ENCODE results near the gene ARHGAP10. TPM values are rescaled to one million over a fixed set of nuclear protein-coding genes. Genes with fewer than 3 reads are reported as not detected.

ARHGAP10 gene
- total RNA-seq, 4 donors from 2014 or later: 7.0 to 52.8 (median 19.9) TPM

- Histone ChIP-seq H3K9me3 (no peaks in the 10 kb centered on the region), H3K27ac (no peak overlapping the region), H3K27me3 (no peaks in the 10 kb centered on the region), H3K4me3 (no peak overlapping the region), H3K36me3 (no peaks in the 10 kb centered on the region), H3K4me1 (peaks cover 0 to 8% (median 0%) of the 10 kb centered on the region in 4 donors)
- TF ChIP-seq POLR2A (IDR thresholded peaks at IDR 0.05) (no peak), CTCF (IDR thresholded peaks at IDR 0.05) (no peak)
- DNase-seq: no peak
These were observed 112.9 kb downstream of the ARHGAP10 start for GRCh38 chr4:147844781-147845180.

GRCh38 chr4:147846318-147847155, 114.6 kb downstream of the ARHGAP10 start:
- Histone ChIP-seq H3K27ac (no peak overlapping the region), H3K4me3 (no peak overlapping the region), H3K27me3 (no peaks in the 10 kb centered on the region), H3K4me1 (no peaks in the 10 kb centered on the region), H3K9me3 (no peaks in the 10 kb centered on the region), H3K36me3 (no peaks in the 10 kb centered on the region)
- no peak for DNase-seq
- TF ChIP-seq POLR2A (IDR thresholded peaks at IDR 0.05): no peak
- TF ChIP-seq CTCF (IDR thresholded peaks at IDR 0.05): no peak

GRCh38 chr4:147847751-147848590, 116.1 kb downstream of the ARHGAP10 start:
- no peak for DNase-seq
- H3K36me3 ChIP-seq: no peaks in the 10 kb centered on the region
- H3K27ac ChIP-seq: no peak overlapping the region
- no peak overlapping the region for H3K4me3 ChIP-seq
- H3K9me3 ChIP-seq: no peaks in the 10 kb centered on the region
- TF ChIP-seq POLR2A (IDR thresholded peaks at IDR 0.05): no peak
- TF ChIP-seq CTCF (IDR thresholded peaks at IDR 0.05): no peak
- H3K27me3 ChIP-seq: no peaks in the 10 kb centered on the region
- no peaks in the 10 kb centered on the region for H3K4me1 ChIP-seq

GRCh38 chr4:147848634-147849033, 116.7 kb downstream of the ARHGAP10 start:
- no peak for TF ChIP-seq POLR2A (IDR thresholded peaks at IDR 0.05)
- no peak for TF ChIP-seq CTCF (IDR thresholded peaks at IDR 0.05)
- no peak overlapping the region for H3K4me3 ChIP-seq
- no peak for DNase-seq
- no peaks in the 10 kb centered on the region for H3K4me1 ChIP-seq
- H3K36me3 ChIP-seq: no peaks in the 10 kb centered on the region
- no peaks in the 10 kb centered on the region for H3K9me3 ChIP-seq
- no peaks in the 10 kb centered on the region for H3K27me3 ChIP-seq
- no peak overlapping the region for H3K27ac ChIP-seq

- Histone ChIP-seq H3K4me3 (no peak overlapping the region), H3K9me3 (no peaks in the 10 kb centered on the region), H3K36me3 (no peaks in the 10 kb centered on the region), H3K27me3 (no peaks in the 10 kb centered on the region), H3K27ac (no peak overlapping the region), H3K4me1 (peaks cover 0 to 4% (median 0%) of the 10 kb centered on the region in 4 donors)
- no peak for DNase-seq
- TF ChIP-seq POLR2A (IDR thresholded peaks at IDR 0.05) (no peak), CTCF (IDR thresholded peaks at IDR 0.05) (no peak)
These were observed 119.2 kb downstream of the ARHGAP10 start for GRCh38 chr4:147851135-147851534.

All from Peyer's patch (tissue), 4 donors.